IMR-90 (cell line): ENCODE results near the gene PCK2. TPM values are rescaled to one million over a fixed set of nuclear protein-coding genes. Genes with fewer than 3 reads are reported as not detected.

Source experiments
- ATAC-seq: fragments of 200-7000 bp; cut with Tn5 transposase; 2 replicates; pipeline ENCODE4 v1.9.1; 2020; ENCODE audit warnings: low read depth, mild to moderate bottlenecking, moderate library complexity
- BruUV-seq: library from RNA; stranded (reverse); fragments of 400-500 nt; replicated peaks from 2 replicates; lab custom pipeline; 2021; lab: Mats Ljungman, UMichigan
- CTCF ChIA-PET: fragments of 300-600 bp; formaldehyde crosslinking; extraction: SDS; loops from one replicate; lab custom pipeline; 2021; ENCODE audit warnings: antibody characterized with exemption; lab: Yijun Ruan, JAX
- POLR2A ChIA-PET: fragments of 300-600 bp; sonication (Branson Sonifier 250); formaldehyde crosslinking; loops from one replicate; lab custom pipeline; 2022; ENCODE audit warnings: antibody characterized with exemption; ENCODE audit not compliant: unreplicated experiment; lab: Charles Lee
- DNase-seq: peaks from one replicate; pipeline ENCODE4 v3.0.0; 2013
- H2AFZ ChIP-seq: replicated peaks from 2 replicates; pipeline ENCODE3; 2013; ENCODE audit warnings: low read length, mild to moderate bottlenecking; ENCODE audit not compliant: poor library complexity
- H2AK5ac ChIP-seq: 2 replicates; pipeline ENCODE4 v1.6.1; 2013; ENCODE audit warnings: low read depth, low read length, inconsistent platforms
- H2AK9ac ChIP-seq: replicated peaks from 2 replicates; pipeline ENCODE3; 2013; ENCODE audit warnings: mild to moderate bottlenecking, low read depth, low read length, moderate library complexity; ENCODE audit not compliant: poor library complexity
- H2BK120ac ChIP-seq: 2 replicates; pipeline ENCODE4 v1.6.1; 2013; ENCODE audit warnings: low read depth, low read length, inconsistent platforms
- H2BK15ac ChIP-seq: 3 replicates; pipeline ENCODE4 v1.6.1; 2013; ENCODE audit warnings: low read depth, low read length, inconsistent platforms
- H2BK20ac ChIP-seq: 2 replicates; pipeline ENCODE4 v1.6.1; 2013; ENCODE audit warnings: low read depth, mild to moderate bottlenecking, inconsistent platforms, low read length, moderate library complexity
- H2BK5ac ChIP-seq: 2 replicates; pipeline ENCODE4 v1.6.1; 2013; ENCODE audit warnings: mild to moderate bottlenecking, low read depth, low read length, inconsistent platforms; ENCODE audit not compliant: poor library complexity, severe bottlenecking
- H3K14ac ChIP-seq: replicated peaks from 2 replicates; pipeline ENCODE4 v1.6.1; 2013; ENCODE audit warnings: low read depth, low read length, inconsistent platforms
- H3K18ac ChIP-seq: 2 replicates; pipeline ENCODE4 v1.6.1; 2013; ENCODE audit warnings: low read depth, low read length, control low read depth
- H3K23ac ChIP-seq: 2 replicates; pipeline ENCODE4 v1.6.1; 2013; ENCODE audit warnings: low read depth, low read length, inconsistent platforms
- H3K27ac ChIP-seq: 2 replicates; pipeline ENCODE4 v1.5.1; 2013; ENCODE audit warnings: mild to moderate bottlenecking, control low read depth, low read length; ENCODE audit not compliant: insufficient read depth
- H3K27me3 ChIP-seq: 2 replicates; pipeline ENCODE4 v1.6.1; 2013; ENCODE audit warnings: low read length; ENCODE audit not compliant: control insufficient read depth, insufficient read depth
- H3K36me3 ChIP-seq: 2 replicates; pipeline ENCODE4 v1.6.1; 2013; ENCODE audit warnings: low read length, mixed read lengths; ENCODE audit not compliant: control insufficient read depth, insufficient read depth
- H3K4ac ChIP-seq: 2 replicates; pipeline ENCODE4 v1.6.1; 2013; ENCODE audit warnings: low read depth, low read length, inconsistent platforms
- H3K4me1 ChIP-seq: 2 replicates; pipeline ENCODE4 v1.6.1; 2013; ENCODE audit warnings: low read length, mixed read lengths; ENCODE audit not compliant: control insufficient read depth, insufficient read depth
- H3K4me2 ChIP-seq: 2 replicates; pipeline ENCODE4 v1.6.1; 2013; ENCODE audit warnings: low read depth, mild to moderate bottlenecking, control low read depth, low read length, moderate library complexity
- H3K4me3 ChIP-seq: 2 replicates; pipeline ENCODE4 v1.5.1; 2013; ENCODE audit warnings: low read depth, mild to moderate bottlenecking, control low read depth, low read length, moderate library complexity; ENCODE audit not compliant: insufficient read depth
- H3K56ac ChIP-seq: 2 replicates; pipeline ENCODE4 v1.6.1; 2013; ENCODE audit warnings: low read length, inconsistent platforms; ENCODE audit not compliant: insufficient read depth; ENCODE audit errors: extremely low read depth
- H3K79me1 ChIP-seq, 2 experiments: 2 replicates each; pipeline ENCODE4 v1.6.1; 2013; ENCODE audit warnings: low read length in 2 of 2, inconsistent platforms in 1 of 2, low read depth in 1 of 2
- H3K9ac ChIP-seq: 2 replicates; pipeline ENCODE4 v1.6.1; 2013; ENCODE audit warnings: low read depth, low read length, control low read depth
- H3K9me1 ChIP-seq: 2 replicates; pipeline ENCODE4 v1.6.1; 2013; ENCODE audit warnings: low read length, inconsistent platforms; ENCODE audit not compliant: insufficient read depth
- H3K9me3 ChIP-seq: 2 replicates; pipeline ENCODE4 v1.6.1; 2013; ENCODE audit warnings: low read length; ENCODE audit not compliant: control insufficient read depth, insufficient read depth
- H4K20me1 ChIP-seq: 2 replicates; pipeline ENCODE4 v1.6.1; 2013; ENCODE audit warnings: low read length, inconsistent platforms; ENCODE audit not compliant: insufficient read depth
- H4K5ac ChIP-seq: 2 replicates; pipeline ENCODE4 v1.6.1; 2013; ENCODE audit warnings: mild to moderate bottlenecking, low read depth, low read length, control low read depth
- H4K8ac ChIP-seq, 2 experiments: 2 replicates each; pipeline ENCODE4 v1.6.1; 2013; ENCODE audit warnings: low read depth in 2 of 2, low read length in 2 of 2, control low read depth in 1 of 2, inconsistent platforms in 1 of 2
- H4K91ac ChIP-seq: 2 replicates; pipeline ENCODE4 v1.6.1; 2013; ENCODE audit warnings: low read depth, low read length, inconsistent platforms; ENCODE audit not compliant: insufficient read depth
- BHLHE40 ChIP-seq: fragments of 150-350 bp; IDR thresholded peaks from 2 replicates; pipeline ENCODE4 v1.6.1; 2016; ENCODE audit warnings: mild to moderate bottlenecking, low read depth, low read length
- CEBPB ChIP-seq: IDR thresholded peaks from 2 replicates; pipeline ENCODE4 v1.6.1; 2012; ENCODE audit warnings: low read depth, low read length, improper control_type of control experiment
- CHD1 ChIP-seq: IDR thresholded peaks from 2 replicates; pipeline ENCODE4 v1.6.1; 2012; ENCODE audit warnings: low read depth, low read length, improper control_type of control experiment
- CTCF ChIP-seq: conservative IDR thresholded peaks from 2 replicates; pipeline ENCODE4 v1.5.1; 2012; ENCODE audit warnings: mild to moderate bottlenecking, low read depth, low read length, improper control_type of control experiment
- ELK1 ChIP-seq: fragments of 150-350 bp; IDR thresholded peaks from 2 replicates; pipeline ENCODE4 v1.6.1; 2016; ENCODE audit warnings: low read depth, mild to moderate bottlenecking, low read length, moderate library complexity, borderline replicate concordance
- FOS ChIP-seq: fragments of 150-350 bp; IDR thresholded peaks from 2 replicates; pipeline ENCODE4 v1.6.1; 2016; ENCODE audit warnings: low read depth, low read length
- MAFK ChIP-seq: IDR thresholded peaks from 2 replicates; pipeline ENCODE4 v1.6.1; 2012; ENCODE audit warnings: low read depth, low read length, improper control_type of control experiment
- MAZ ChIP-seq: IDR thresholded peaks from 2 replicates; pipeline ENCODE4 v1.6.1; 2012; ENCODE audit warnings: low read depth, mild to moderate bottlenecking, low read length, improper control_type of control experiment, moderate library complexity, borderline replicate concordance
- MXI1 ChIP-seq: IDR thresholded peaks from 2 replicates; pipeline ENCODE4 v1.6.1; 2012; ENCODE audit warnings: low read depth, mild to moderate bottlenecking, low read length, moderate library complexity, borderline replicate concordance
- NFE2L2 ChIP-seq: fragments of 150-350 bp; IDR thresholded peaks from 2 replicates; pipeline ENCODE4 v1.6.1; 2016; ENCODE audit warnings: low read depth, mild to moderate bottlenecking, low read length
- POLR2A ChIP-seq: IDR thresholded peaks from 2 replicates; pipeline ENCODE4 v1.6.1; 2012; ENCODE audit warnings: mild to moderate bottlenecking, low read depth, low read length
- RAD21 ChIP-seq: IDR thresholded peaks from 2 replicates; pipeline ENCODE4 v1.6.1; 2012; ENCODE audit warnings: low read length, improper control_type of control experiment
- RCOR1 ChIP-seq: IDR thresholded peaks from 2 replicates; pipeline ENCODE4 v1.6.1; 2012; ENCODE audit warnings: mild to moderate bottlenecking, low read length, improper control_type of control experiment; ENCODE audit not compliant: insufficient replicate concordance
- RFX5 ChIP-seq: IDR thresholded peaks from 2 replicates; pipeline ENCODE4 v1.8.0; 2012; ENCODE audit warnings: low read depth, mild to moderate bottlenecking, low read length, moderate library complexity
- SMC3 ChIP-seq: fragments of 150-350 bp; IDR thresholded peaks from 2 replicates; pipeline ENCODE4 v1.6.1; 2016; ENCODE audit warnings: low read depth, mild to moderate bottlenecking, antibody characterized with exemption, low read length, moderate library complexity
- USF2 ChIP-seq: fragments of 150-350 bp; IDR thresholded peaks from 2 replicates; pipeline ENCODE4 v1.6.1; 2017; ENCODE audit warnings: mild to moderate bottlenecking, antibody characterized with exemption, low read length, low read depth
- WGBS, 2 experiments: methylation state at CpG; one replicate each; pipeline versions ENCODE4 v1.1.5 to v1.1.7; 2013; ENCODE audit warnings: missing lambda C conversion rate in 2 of 2; ENCODE audit not compliant: insufficient read length in 1 of 2; ENCODE audit errors: extremely low coverage in 2 of 2; 5-methylcytosine and 5-hydroxymethylcytosine counted together
- dilution Hi-C: fragments of 300-500 bp; cut with HindIII; formaldehyde crosslinking; loops from one replicate; pipeline ENCODE4 v1.14.3; 2018; ENCODE audit warnings: low sequenced_read_pairs; ENCODE audit not compliant: unreplicated experiment
- in situ Hi-C: fragments of 300-500 bp; cut with MboI; formaldehyde crosslinking; loops from 3 replicates; pipeline ENCODE4 v1.14.3; 2019; ENCODE audit warnings: low sequenced_read_pairs, inconsistent platforms, mixed read lengths
- intact Hi-C: fragments of 100-400 bp; cut with micrococcal nuclease; formaldehyde crosslinking; loops from 2 replicates; pipeline ENCODE4 v1.10.0; 2022
- polyA plus RNA-seq, 3 experiments: library from polyadenylated mRNA; depleted of rRNA; stranded (reverse); fragments of >200 nt; gene quantifications; 2 replicates each; pipeline ENCODE4 v1.2.3, GENCODE V29; 2012; ENCODE audit warnings: low replicate concordance in 1 of 3
- total RNA-seq: library from RNA; depleted of rRNA; stranded (reverse); fragments of >200 nt; gene quantifications from 2 replicates; pipeline ENCODE4 v1.2.3, GENCODE V29; 2012

The PCK2 gene
- total and polyA plus RNA-seq, 2 of the 4 experiments (the other 2 are of a cell fraction): 13.4 to 29.4 TPM

- no TSS peak for BruUV-seq
- Histone ChIP-seq H3K9me3 (no peaks in the 10 kb centered on the region), H2AK5ac (no peak overlapping the region), H2BK5ac (no peak overlapping the region), H3K56ac (no peak overlapping the region), H2BK15ac (no peak overlapping the region), H3K9ac (no peak overlapping the region), H4K5ac (no peak overlapping the region), H3K4me3 (no peak overlapping the region), H4K8ac (no peak overlapping the region), H3K36me3 (no peaks in the 10 kb centered on the region), H4K91ac (no peak overlapping the region), H2BK120ac (no peak overlapping the region), H2AK9ac (no peak overlapping the region), H3K14ac (no peak overlapping the region), H3K4me2 (no peak overlapping the region), H2AFZ (no peak overlapping the region), H3K9me1 (no peaks in the 10 kb centered on the region), H3K23ac (no peak overlapping the region), H4K20me1 (no peaks in the 10 kb centered on the region; the same call in 1 of the 2 replicates), H3K4ac (no peak overlapping the region), H3K27ac (no peak overlapping the region), H3K18ac (no peak overlapping the region), H3K4me1 (peaks cover 2% of the 10 kb centered on the region; the same call in 1 of the 2 replicates), H2BK20ac (no peak overlapping the region), H3K79me1 (no peaks in the 10 kb centered on the region), H3K27me3 (peaks cover 93% of the 10 kb centered on the region)
- DNase-seq: no peak
- dilution Hi-C loops (no loop called here), intact Hi-C loops (no loop called here), in situ Hi-C loops (no loop called here)
- no peak for TF ChIP-seq SMC3
- TF ChIP-seq FOS: no peak
- TF ChIP-seq MXI1: no peak
- no peak for TF ChIP-seq USF2
- no peak for TF ChIP-seq CTCF
- TF ChIP-seq RCOR1: no peak
- no peak for TF ChIP-seq NFE2L2
- TF ChIP-seq RFX5: no peak
- TF ChIP-seq MAZ: no peak
- no peak for TF ChIP-seq MAFK
- TF ChIP-seq CEBPB: no peak
- no peak for TF ChIP-seq RAD21
- TF ChIP-seq CHD1: no peak
- no peak for TF ChIP-seq POLR2A
- TF ChIP-seq ELK1: no peak
- no peak for TF ChIP-seq BHLHE40
- no peak for ATAC-seq
- ChIA-PET CTCF (interaction anchor here (1.0 to 1.5 kb wide), 3 partner anchors 22 to 29 kb away, joined by 3 to 5 read pairs (median 3); no protein-coding TSS in a partner anchor), POLR2A (no interaction called here)
- 20% methylated on average over 2 of the region's 9 CpGs; no CpG with 5 or more reads in 1 of the 2 experiments for WGBS, 2 experiments
These were observed 14.5 kb upstream of the PCK2 start for GRCh38 chr14:24079491-24080141.
